Spleen (tissue), 7 donors: Measurements from ENCODE around the gene NISCH.

Experiments
- CTCF ChIP-seq, 11 experiments: fragments of 200-600 bp in 7 of 11; fragments of 450-650 bp in 4 of 11; sonication (generic) in 4 of 11; IDR thresholded peaks in 8 of 11; conservative IDR thresholded peaks in 3 of 11; 1 replicate in 7 of 11; 2 replicates in 4 of 11; pipeline versions ENCODE4 v1.4.0 to v1.8.0; 2016 to 2021; ENCODE audit warnings: antibody characterized with exemption in 11 of 11, inconsistent platforms in 4 of 11, mild to moderate bottlenecking in 1 of 11
- POLR2A ChIP-seq, 3 donors: fragments of 450-650 bp; IDR thresholded peaks; one replicate each; pipeline ENCODE4 v1.5.1; 2017; ENCODE audit warnings: antibody characterized with exemption in 3 of 3, mild to moderate bottlenecking in 1 of 3
- donor health status: DM: no; HTN: no; CAD: no; lungs with moderate emphysema.
- donor health status: DM: no; HTN: no; CAD: no.
- donor health status: DM: no; HTN: no; CAD: no.

GRCh38 chr3:52515192-52515591 is 59.8 kb downstream of the NISCH start:
- no peak for TF ChIP-seq CTCF (IDR thresholded peaks at IDR 0.05 in 8 of 11, conservative IDR thresholded peaks at IDR 0.05 in 3 of 11)
- TF ChIP-seq POLR2A (IDR thresholded peaks at IDR 0.05): no peak
